HG03025 (cell line): ENCODE measurements around the gene SEMA4G.

Source experiments
- ATAC-seq: cut with Tn5 transposase; IDR thresholded peaks from one replicate; pipeline ENCODE4 v1.9.1; 2021; ENCODE audit warnings: mild to moderate bottlenecking, moderate library complexity; ENCODE audit not compliant: unreplicated experiment, low FRiP score

Gene SEMA4G

DNA sequence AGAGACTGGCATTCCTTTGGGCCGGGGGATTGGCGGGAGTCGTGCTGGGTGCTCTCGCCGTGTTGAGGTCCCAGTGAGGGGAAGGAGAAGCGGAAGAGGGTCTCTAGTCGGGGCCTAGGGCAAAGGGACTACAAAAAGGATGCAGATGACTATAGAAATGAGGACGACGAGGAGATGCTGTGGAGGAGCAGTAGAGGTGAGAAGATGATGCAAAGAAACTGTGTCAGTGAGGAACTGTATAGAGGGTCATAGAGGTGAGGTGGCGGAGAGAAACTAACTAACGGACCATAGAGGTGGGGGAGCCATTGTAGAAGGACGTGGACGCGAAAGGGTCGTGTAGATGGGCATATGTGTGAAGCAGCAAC, 18.4 kb downstream of the SEMA4G start:
- ATAC-seq, result no peak

DNA sequence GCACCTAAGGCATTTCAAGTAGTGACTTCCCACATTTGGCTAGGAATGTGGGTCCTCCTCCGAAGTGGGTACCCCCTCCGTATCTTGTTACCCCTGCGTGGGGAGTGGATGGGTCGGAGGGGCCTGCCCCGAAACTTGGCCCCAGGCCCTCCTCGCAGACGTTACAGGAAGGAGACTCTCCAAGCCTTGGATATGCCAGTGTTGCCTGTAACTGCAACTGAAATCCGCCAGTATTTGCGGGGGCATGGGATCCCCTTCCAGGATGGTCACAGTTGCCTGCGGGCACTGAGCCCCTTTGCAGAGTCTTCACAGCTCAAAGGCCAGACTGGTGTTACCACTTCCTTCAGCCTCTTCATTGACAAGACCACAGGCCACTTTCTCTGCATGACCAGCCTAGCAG, 18.9 kb downstream of the SEMA4G start:
- ATAC-seq, result no peak

DNA sequence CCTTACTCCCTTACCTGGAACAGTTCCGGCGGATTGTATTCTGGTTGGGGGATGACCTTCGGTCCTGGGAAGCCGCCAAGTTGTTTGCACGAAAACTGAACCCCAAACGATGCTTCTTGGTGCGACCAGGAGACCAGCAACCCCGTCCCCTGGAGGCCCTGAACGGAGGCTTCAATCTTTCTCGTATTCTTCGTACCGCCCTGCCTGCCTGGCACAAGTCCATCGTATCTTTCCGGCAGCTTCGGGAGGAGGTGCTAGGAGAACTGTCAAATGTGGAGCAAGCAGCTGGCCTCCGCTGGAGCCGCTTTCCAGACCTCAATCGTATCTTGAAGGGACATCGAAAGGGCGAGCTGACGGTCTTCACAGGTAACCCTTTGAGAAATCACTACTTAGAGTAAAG, 19.8 kb downstream of the SEMA4G start:
- ATAC-seq, result no peak

DNA sequence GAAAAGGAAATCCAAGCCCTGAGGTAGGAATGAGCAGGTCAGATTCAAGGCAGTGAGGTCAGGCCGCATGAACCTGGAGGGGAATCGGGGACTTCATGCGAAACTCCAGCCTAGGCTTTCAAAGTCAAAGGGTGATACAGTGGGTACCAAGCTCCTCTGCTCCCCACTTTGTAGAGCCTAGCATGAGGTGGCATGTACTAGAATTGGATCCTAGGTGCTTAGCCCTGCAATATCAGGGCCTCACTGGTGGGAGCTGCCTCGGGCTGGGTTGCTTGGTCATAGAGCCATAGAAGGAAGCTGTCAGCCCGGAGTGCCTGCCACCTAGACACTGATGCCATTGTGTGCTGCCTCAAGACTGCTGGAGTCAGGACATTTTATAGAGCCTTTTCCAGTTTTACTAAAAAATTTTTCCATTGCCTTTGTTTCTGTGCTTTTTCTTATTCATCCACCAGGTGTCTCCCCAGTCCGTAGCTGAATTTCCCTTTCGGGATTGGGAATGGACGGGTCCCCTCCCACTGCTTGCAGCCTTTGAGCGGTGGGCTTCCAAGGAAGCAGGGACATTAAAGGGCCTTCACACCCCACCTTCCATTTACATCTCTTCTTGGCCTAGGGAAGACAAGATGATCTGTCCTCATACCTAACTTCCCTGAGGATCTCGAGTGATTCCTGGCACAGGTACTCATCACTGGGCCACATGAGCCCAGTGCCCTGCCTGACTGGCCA, 24.8 kb downstream of the SEMA4G start:
- ATAC-seq, result no peak

DNA sequence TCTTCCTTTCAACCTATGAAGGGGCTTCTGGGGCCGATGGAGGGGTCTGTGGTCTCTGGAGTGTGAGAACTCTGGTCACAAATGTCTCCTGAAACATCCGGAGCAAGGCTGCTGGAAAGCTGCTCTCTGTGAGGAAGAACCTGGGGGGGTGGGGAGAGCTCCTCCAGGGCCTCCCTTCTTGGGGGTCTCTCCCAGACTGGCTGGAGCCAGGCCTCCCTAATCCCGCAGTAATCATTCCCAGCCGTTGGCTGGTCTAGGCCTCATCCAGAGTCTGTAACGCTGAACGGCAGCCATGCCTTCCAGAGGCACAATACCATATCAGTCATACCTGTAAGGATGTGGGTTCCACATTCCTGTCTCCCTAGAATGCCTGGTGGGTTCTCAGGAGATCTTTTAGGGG, 25.9 kb downstream of the SEMA4G start:
- no peak for ATAC-seq

DNA sequence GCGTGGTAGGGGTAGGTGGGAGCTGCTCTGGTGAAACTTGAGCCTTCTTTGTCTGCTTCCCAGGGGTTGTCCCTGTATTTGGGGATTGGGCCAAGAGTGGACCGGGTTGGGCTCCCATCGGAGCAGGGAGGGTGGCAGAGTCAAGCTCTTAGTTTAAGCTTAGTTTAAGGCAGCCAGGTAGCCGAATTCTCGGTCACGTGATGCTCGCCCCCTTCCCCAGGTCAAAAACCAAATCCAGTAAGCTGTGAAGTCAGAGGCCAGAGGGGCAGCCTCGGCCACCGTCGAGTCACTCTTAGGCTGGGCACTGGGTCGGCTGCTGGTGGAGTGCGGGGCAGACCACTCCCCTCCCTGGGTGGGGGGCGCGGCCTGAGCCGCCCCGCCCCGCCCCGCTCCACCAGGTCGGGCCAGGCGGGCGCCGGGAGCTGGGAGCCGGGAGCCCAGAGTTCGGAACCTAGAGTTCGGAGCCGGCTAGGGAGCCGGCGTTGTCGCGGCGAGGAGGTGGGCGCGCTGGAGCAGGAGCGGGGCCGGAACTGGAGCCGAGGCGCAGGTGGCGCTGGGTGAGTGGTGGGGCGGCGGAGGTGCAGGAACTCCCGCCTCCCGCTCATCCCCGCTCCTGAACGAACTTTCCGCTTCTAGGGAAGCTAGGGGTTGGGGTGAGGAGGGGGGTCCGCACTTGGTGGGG, 27.5 kb downstream of the SEMA4G start:
- ATAC-seq, result no peak

DNA sequence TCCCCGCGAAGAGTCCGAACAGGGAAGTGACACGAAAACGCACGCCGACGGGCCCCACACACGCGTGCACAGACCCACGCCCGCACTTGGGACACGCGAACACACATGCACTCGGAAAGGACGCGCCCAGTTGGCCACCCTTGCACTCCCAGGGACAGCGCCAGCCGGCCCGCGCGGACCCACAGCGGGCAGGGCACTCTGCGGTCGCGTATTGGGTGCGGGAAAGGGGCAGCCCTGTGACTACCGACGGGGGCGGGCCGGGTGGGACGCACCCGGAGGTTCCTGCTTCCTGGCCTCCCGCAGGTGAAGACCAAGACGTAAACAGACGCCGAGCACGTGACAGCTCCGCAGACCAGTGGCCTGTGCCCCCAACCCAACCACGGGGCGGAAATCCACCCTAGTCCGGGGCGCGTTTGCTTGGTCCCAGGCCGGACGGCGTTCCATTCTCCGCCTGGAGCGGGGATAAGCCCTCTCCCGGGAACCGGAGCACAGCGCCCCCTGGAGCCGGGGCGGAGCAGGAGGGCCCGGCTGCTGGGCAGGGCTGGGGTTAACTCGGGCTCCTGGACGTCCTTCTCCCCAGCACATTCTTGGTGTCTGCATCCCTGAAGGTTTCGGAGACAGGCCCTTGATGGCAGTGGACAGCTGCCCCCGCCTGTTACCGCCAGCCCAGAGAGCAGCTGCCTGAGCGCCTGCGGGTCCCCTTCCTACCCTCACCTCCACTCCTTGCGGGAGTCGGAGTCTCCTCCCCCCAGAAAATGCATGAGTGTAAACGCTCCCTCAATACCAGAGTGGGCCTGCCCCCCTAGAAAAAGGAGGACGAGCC, 28.3 kb downstream of the SEMA4G start:
- ATAC-seq, result peak; percentile 40

DNA sequence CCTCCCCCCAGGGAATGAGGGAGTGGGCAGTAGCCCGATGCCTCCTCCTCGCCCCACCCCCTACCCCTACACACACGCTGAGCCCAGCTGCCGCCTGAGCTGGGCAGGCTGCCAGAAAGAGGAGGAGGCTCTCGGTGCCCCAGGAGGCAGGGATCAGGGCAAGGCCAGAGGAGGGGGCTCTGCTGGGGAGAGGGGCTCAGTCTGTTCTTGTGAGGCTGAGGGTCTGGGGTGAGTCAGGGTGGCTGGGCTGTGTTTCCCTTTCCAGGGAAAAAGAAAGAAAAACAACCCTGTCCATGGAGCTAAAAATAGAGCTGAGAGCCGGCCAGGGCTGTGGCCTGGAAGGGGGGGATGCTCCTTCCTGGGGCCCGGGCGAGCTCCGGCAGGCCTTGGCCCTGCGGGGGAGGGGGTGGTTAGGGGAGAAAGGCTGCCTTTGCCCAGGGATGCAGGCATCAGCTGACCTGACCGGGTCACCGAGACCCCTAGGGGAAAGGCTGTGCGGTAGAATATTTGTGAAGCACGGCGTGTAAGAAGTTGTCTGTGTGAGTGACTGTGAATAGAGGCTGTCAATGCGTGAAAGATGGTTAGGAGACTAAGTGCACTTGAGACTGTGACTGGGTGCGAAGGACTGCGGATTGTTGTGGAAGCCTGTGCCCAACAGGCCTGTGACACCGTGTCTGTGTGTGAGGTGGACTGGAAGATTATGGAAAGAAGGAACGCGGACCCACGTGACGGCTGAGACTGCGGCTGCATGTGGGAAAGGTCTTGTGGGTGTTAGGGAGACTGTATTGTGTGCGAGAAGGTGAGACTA, 29.1 kb downstream of the SEMA4G start:
- no peak for ATAC-seq

DNA sequence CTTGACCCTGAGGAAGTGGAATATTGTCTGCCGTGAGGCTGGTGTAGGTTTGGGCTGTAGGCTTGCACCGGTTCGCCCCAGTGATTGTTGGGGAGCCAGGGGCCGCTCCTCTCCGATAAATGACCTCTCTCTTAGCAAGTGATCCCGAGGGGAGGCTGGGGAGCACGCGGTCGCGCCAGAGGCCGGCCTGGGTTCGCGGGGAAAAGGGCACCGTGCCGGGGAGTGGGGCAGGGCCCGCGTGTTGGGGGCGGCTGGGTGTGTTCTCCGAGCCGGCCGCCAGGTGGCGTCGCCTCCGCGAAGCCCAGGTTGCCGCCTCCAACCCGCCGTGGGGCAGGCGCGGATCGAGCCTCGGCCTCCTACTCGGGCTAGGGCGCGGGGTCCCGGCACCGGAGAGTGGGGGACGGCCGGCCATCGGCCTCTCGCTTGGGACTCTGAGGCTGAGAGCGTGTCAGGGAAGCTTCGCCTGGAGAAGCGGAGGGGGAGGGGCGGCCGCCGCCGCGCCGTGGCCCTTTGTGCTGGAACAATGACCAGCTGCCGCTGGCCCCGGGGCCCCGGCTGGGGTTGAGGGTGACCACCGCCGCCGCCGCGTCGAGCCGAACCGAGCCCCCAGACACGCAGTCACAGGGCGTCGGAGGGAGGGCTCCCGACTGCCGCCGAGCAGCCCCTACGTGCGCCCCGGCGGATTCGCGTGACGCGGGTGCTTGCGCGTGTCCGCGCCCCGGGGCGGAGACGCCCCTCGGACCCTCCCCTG, 29.9 kb downstream of the SEMA4G start:
- ATAC-seq, result peak; percentile 40

DNA sequence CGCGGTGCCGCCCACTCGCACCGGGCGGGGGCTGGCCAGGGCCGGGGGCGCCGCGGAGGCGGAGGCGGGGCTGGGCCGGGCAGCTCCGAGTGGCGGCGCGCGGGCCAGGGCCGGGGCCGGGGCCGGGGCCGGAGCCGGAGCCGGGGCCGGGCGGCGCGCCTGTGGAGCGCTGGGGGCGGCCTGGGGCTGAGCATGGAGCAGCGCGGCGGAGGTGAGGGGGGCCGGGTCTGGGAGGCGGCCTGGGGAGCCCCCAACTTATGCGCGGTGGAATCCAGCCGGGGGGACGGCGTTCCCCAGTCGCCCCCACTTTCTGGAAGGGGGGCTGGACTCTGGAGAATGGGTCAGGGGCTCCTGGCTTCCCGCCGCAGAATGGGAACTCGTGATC, 30.4 kb downstream of the SEMA4G start, which contains the start of gene LZTS2:
Gene LZTS2, plus strand, starts transcription at position 67 of the 385 bp plus-strand sequence. CDS start 2,731 bp downstream, outside the sequence.
- ATAC-seq, result no peak

DNA sequence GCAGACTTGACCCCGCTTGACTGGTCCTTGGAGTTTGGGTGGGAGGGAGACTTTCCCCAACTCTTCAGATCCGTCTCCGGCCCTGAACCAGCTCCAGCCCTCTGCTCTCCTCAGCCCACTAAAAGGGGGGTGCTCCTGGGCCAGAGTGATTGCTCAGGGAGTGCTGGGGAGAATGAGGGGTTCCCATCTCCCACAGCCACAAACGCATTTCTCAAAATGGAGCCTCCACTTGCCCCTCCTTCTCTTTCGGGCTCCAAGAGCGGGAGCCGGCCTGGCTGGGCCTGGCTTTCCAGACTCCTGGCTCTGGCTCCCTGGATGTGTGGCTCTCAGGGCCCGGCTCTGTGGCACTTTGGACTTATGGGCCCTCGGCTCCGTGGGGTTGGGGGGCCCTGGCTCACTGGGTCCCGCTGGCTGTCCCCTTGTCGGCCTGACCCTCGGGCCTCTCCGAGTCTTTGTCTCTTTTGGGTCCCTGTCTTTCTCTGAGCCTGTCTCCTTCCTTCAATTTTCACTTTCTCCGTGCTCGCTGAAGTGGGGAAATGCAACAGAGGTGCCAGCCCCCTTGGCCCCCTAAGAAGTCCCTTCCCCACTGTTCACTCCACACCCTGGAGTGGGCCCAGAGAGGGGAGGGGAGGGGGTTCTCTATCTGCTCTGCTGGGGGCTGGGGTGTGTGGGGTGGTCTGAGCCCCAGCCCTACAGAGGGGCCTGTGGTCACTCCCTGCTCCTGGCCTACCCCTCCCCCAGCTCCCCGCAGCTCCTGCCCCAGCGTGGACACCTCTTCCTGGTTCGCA, 31.0 kb downstream of the SEMA4G start:
- ATAC-seq, result no peak

DNA sequence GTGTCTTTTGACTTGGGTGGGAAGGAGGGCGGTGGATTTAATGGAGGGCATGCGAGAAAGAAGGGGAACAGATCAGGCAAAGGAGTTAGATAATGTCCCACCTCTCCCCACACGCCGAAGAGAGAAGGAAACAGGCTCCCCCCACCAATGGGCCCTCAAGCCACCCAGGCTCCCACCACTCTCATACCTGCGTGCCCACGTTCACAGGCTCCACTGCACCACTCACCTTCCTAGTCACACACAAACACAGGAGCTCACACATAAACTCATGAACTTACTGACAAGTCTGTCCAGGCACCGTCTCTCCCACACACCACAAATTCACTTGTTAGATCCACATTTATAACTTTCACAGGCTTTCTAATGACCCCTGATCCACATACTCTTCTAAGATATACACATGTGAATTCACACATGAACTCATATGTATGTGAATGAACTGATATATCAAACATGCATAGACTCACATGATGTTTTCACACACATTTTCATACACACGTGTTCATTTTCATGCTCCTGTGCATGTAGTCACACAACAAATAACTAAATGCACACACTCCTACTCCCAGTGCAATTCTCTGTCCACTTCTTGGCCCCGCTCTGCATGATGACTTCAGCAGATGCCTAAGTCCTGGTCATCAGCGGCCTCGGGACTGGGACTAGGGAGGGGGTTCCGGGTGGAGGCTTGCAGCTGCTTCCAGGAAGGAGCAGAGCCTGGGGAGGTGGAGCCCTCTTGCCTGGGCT, 31.8 kb downstream of the SEMA4G start:
- no peak for ATAC-seq

DNA sequence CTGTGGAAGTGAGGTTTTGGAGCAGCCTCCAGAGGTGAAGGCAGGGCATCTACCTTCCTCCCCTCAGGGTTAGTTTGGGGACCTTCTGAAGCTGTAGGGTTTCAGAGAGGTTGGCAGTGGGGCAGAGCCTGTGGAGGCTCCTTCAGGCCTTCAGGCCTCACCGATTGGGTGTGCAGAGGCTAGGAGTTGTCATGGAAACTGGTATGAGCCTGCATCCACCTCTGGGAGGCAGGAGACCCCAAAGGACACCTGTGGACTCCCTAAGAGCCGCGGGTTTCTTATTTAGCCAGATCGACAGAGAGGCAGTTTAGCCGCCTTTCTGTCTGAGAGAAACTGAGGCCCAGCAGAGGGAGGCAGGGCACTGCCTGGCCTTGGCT, 32.3 kb downstream of the SEMA4G start:
- no peak for ATAC-seq

DNA sequence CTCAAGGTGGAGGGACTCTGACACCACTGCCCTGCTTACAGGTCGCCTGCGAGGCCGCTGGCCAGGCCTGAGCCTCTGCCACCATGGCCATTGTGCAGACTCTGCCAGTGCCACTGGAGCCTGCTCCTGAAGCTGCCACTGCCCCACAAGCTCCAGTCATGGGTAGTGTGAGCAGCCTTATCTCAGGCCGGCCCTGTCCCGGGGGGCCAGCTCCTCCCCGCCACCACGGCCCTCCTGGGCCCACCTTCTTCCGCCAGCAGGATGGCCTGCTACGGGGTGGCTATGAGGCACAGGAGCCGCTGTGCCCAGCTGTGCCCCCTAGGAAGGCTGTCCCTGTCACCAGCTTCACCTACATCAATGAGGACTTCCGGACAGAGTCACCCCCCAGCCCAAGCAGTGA, 33.2 kb downstream of the SEMA4G start:
- no peak for ATAC-seq

DNA sequence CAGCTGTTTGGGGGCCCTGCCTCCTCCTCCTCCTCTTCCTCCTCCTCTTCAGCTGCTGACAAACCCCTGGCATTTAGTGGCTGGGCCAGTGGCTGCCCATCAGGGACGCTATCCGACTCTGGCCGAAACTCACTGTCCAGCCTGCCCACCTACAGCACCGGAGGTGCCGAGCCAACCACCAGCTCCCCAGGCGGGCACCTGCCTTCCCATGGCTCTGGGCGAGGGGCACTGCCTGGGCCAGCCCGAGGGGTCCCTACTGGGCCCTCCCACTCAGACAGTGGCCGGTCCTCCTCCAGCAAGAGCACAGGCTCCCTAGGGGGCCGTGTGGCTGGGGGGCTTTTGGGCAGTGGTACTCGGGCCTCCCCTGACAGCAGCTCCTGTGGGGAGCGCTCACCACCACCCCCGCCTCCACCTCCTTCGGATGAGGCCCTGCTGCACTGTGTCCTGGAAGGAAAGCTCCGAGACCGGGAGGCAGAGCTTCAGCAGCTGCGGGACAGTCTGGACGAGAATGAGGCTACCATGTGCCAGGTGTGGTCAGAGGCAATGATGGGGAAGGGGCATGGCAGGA, 34.4 kb downstream of the SEMA4G start:
- no peak for ATAC-seq

DNA sequence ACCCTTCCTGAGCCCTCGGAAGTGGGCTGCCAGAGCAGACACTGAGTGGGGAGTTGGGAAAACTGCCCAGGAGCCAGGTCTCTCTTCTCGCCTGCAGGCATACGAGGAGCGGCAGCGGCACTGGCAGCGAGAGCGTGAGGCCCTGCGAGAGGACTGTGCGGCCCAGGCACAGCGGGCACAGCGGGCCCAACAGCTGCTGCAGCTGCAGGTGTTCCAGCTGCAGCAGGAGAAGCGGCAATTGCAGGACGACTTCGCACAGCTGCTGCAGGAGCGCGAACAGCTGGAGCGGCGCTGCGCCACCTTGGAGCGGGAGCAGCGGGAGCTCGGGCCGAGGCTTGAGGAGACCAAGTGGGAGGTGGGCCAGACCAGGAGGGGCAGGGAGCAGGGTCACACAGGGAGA, 36.1 kb downstream of the SEMA4G start:
- ATAC-seq, result no peak

DNA sequence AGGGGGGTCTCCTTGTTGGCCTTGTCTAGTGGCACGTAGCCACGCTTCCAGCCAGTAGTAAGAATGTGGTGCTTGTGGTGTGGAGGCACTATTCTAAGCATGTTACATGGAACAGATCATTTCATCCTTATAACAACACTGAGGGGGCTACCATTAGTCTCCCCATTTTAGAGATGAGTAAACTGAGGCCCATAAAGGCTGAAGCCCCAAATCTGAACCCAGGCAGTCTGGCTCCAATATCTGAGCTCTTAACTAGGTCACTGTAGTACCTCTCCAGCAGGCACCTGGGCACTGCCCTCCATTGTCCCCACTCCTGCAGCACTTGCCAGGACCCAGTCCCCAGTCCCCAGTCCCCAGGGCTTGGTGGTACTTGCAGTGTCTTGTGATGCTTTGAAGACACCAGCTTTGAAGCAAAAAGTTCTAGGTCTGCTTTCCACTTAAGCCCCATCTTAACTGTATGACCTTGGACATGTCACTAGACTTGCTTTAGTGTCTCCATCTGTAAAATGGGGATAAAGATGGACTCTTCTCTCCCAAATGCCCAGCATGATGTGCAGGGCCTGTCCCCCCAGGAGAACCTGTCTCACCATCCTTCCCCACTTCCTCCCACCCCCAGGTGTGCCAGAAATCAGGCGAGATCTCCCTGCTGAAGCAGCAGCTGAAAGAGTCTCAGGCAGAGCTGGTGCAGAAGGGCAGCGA, 36.7 kb downstream of the SEMA4G start:
- ATAC-seq, result no peak
